WTC11 (cell line): Measurements from ENCODE around the gene CSTPP1.

Experiments used
- CREB1 ChIP-seq: sonication (generic); formaldehyde crosslinking; IDR thresholded peaks from 2 replicates; pipeline ENCODE4 v1.8.0; 2023; ENCODE audit warnings: mild to moderate bottlenecking, missing genetic modification reagents
- ESRRA ChIP-seq: sonication (generic); formaldehyde crosslinking; IDR thresholded peaks from 2 replicates; pipeline ENCODE4 v1.8.1; 2022; ENCODE audit warnings: mild to moderate bottlenecking, missing genetic modification reagents, borderline replicate concordance
- ETV6 ChIP-seq: sonication (generic); formaldehyde crosslinking; IDR thresholded peaks from 2 replicates; pipeline ENCODE4 v1.8.1; 2022; ENCODE audit warnings: mild to moderate bottlenecking, missing genetic modification reagents
- MYBL2 ChIP-seq: sonication (generic); formaldehyde crosslinking; IDR thresholded peaks from 2 replicates; pipeline ENCODE4 v1.8.1; 2023; ENCODE audit warnings: mild to moderate bottlenecking, moderate library complexity, missing genetic modification reagents
- SP1 ChIP-seq: sonication (generic); formaldehyde crosslinking; conservative IDR thresholded peaks from 2 replicates; pipeline ENCODE4 v1.8.1; 2022; ENCODE audit warnings: missing genetic modification reagents
- ZNF232 ChIP-seq: sonication (generic); formaldehyde crosslinking; IDR thresholded peaks from 2 replicates; pipeline ENCODE4 v1.8.0; 2022; ENCODE audit warnings: mild to moderate bottlenecking, missing genetic modification reagents
- ZNF416 ChIP-seq: fragments of 250-450 bp; sonication (Bioruptor Pico); IDR thresholded peaks from 2 replicates; pipeline ENCODE4 v1.9.0; 2021; ENCODE audit warnings: mild to moderate bottlenecking, inconsistent platforms
- TF ChIP-seq, protein P1 (sequence below): sonication (generic); formaldehyde crosslinking; IDR thresholded peaks from 2 replicates; pipeline ENCODE4 v1.8.1; 2022; ENCODE audit warnings: low read depth, mild to moderate bottlenecking, moderate library complexity, missing genetic modification reagents, borderline replicate concordance
- TF ChIP-seq, protein P2 (sequence below): sonication (generic); formaldehyde crosslinking; IDR thresholded peaks from 2 replicates; pipeline ENCODE4 v1.8.1; 2022; ENCODE audit warnings: mild to moderate bottlenecking, missing genetic modification reagents, moderate library complexity, borderline replicate concordance
- TF ChIP-seq, protein P3 (sequence below): fragments of 200-600 bp; IDR thresholded peaks from 2 replicates; pipeline ENCODE4 v1.8.0; 2022; ENCODE audit warnings: antibody characterized with exemption
- TF ChIP-seq, protein P4 (sequence below): sonication (generic); formaldehyde crosslinking; IDR thresholded peaks from 2 replicates; pipeline ENCODE4 v1.8.0; 2022; ENCODE audit warnings: mild to moderate bottlenecking, missing genetic modification reagents
- TF ChIP-seq, protein P5 (sequence below): sonication (generic); formaldehyde crosslinking; IDR thresholded peaks from 2 replicates; pipeline ENCODE4 v1.8.0; 2022; ENCODE audit warnings: mild to moderate bottlenecking, missing genetic modification reagents
- TF ChIP-seq, protein P6 (sequence below): sonication (generic); formaldehyde crosslinking; IDR thresholded peaks from 2 replicates; pipeline ENCODE4 v1.8.1; 2023; ENCODE audit warnings: mild to moderate bottlenecking, missing genetic modification reagents, moderate library complexity

DNA sequence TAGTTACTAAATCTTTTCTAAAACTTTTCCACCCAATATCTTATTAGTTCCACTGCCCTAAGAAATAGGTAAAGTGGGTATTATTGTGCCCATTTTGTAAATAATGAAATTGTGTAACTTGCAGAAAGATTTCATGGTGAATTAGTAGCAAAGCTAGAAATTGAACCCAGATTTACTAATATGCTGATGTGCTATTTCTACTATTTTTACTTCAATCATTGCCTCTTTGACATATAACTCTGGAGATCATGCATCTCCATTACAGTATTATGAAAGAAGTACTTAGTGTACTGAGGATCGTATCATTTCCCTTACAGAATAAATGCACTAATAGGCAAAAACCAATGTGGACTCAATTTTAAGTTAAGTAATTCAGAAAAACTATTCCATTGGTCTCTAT is 119.0 kb downstream of the CSTPP1 start:
- TF ChIP-seq, protein P1, sequence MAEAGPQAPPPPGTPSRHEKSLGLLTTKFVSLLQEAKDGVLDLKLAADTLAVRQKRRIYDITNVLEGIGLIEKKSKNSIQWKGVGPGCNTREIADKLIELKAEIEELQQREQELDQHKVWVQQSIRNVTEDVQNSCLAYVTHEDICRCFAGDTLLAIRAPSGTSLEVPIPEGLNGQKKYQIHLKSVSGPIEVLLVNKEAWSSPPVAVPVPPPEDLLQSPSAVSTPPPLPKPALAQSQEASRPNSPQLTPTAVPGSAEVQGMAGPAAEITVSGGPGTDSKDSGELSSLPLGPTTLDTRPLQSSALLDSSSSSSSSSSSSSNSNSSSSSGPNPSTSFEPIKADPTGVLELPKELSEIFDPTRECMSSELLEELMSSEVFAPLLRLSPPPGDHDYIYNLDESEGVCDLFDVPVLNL (CRISPR knock-in tag) = no peak
- TF ChIP-seq, protein P2, sequence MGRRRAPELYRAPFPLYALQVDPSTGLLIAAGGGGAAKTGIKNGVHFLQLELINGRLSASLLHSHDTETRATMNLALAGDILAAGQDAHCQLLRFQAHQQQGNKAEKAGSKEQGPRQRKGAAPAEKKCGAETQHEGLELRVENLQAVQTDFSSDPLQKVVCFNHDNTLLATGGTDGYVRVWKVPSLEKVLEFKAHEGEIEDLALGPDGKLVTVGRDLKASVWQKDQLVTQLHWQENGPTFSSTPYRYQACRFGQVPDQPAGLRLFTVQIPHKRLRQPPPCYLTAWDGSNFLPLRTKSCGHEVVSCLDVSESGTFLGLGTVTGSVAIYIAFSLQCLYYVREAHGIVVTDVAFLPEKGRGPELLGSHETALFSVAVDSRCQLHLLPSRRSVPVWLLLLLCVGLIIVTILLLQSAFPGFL = no peak
- TF ChIP-seq, protein P3, sequence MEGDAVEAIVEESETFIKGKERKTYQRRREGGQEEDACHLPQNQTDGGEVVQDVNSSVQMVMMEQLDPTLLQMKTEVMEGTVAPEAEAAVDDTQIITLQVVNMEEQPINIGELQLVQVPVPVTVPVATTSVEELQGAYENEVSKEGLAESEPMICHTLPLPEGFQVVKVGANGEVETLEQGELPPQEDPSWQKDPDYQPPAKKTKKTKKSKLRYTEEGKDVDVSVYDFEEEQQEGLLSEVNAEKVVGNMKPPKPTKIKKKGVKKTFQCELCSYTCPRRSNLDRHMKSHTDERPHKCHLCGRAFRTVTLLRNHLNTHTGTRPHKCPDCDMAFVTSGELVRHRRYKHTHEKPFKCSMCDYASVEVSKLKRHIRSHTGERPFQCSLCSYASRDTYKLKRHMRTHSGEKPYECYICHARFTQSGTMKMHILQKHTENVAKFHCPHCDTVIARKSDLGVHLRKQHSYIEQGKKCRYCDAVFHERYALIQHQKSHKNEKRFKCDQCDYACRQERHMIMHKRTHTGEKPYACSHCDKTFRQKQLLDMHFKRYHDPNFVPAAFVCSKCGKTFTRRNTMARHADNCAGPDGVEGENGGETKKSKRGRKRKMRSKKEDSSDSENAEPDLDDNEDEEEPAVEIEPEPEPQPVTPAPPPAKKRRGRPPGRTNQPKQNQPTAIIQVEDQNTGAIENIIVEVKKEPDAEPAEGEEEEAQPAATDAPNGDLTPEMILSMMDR = no peak
- TF ChIP-seq, protein P4, sequence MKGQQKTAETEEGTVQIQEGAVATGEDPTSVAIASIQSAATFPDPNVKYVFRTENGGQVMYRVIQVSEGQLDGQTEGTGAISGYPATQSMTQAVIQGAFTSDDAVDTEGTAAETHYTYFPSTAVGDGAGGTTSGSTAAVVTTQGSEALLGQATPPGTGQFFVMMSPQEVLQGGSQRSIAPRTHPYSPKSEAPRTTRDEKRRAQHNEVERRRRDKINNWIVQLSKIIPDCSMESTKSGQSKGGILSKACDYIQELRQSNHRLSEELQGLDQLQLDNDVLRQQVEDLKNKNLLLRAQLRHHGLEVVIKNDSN (CRISPR knock-in tag) = no peak
- TF ChIP-seq MYBL2 (CRISPR knock-in tag) (no peak), ZNF232 (CRISPR knock-in tag) (no peak), SP1 (CRISPR knock-in tag) (no peak), ETV6 (no peak), ESRRA (no peak), ZNF416 (CRISPR knock-in tag) (no peak), CREB1 (no peak)
- TF ChIP-seq, protein P5, sequence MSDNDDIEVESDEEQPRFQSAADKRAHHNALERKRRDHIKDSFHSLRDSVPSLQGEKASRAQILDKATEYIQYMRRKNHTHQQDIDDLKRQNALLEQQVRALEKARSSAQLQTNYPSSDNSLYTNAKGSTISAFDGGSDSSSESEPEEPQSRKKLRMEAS (CRISPR knock-in tag) = no peak
- TF ChIP-seq, protein P6, sequence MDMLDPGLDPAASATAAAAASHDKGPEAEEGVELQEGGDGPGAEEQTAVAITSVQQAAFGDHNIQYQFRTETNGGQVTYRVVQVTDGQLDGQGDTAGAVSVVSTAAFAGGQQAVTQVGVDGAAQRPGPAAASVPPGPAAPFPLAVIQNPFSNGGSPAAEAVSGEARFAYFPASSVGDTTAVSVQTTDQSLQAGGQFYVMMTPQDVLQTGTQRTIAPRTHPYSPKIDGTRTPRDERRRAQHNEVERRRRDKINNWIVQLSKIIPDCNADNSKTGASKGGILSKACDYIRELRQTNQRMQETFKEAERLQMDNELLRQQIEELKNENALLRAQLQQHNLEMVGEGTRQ (CRISPR knock-in tag) = no peak
